Activated T-helper 1 cell treated with anti-CD3 and anti-CD28 coated beads, Interleukin-12 subunit alpha, Interleukin-12 subunit beta, Interleukin-2, Interleukin-4 antibody, amounts not matched to agents 30 ng/mL and 10 ng/mL and 1 ng/mL, durations not matched to agents 14 hours and 24 hours and 36 hours (primary cell): ENCODE results near the gene MGLL. TPM values are rescaled to one million over a fixed set of nuclear protein-coding genes. Genes with fewer than 3 reads are reported as not detected.

Experiments
- DNase-seq: peaks from one replicate; pipeline ENCODE4 v3.0.0; 2021; ENCODE audit warnings: low spot score
- H3K27ac Mint-ChIP-seq: one replicate; pipeline ENCODE4 v1.8.0; 2021; ENCODE audit warnings: mild to moderate bottlenecking, mixed read lengths
- H3K27me3 Mint-ChIP-seq: one replicate; pipeline ENCODE4 v1.8.0; 2022; ENCODE audit warnings: mild to moderate bottlenecking, moderate library complexity, mixed read lengths; ENCODE audit not compliant: insufficient read depth
- H3K36me3 Mint-ChIP-seq: one replicate; pipeline ENCODE4 v1.8.0; 2021; ENCODE audit warnings: low read depth, mixed read lengths
- H3K4me1 Mint-ChIP-seq: one replicate; pipeline ENCODE4 v1.8.0; 2021; ENCODE audit warnings: low read depth, mixed read lengths
- H3K4me3 Mint-ChIP-seq: one replicate; pipeline ENCODE4 v1.8.0; 2021; ENCODE audit warnings: mild to moderate bottlenecking, moderate library complexity, mixed read lengths
- H3K9me3 Mint-ChIP-seq: one replicate; pipeline ENCODE4 v1.8.0; 2021; ENCODE audit warnings: mixed read lengths
- intact Hi-C: fragments of 100-400 bp; cut with micrococcal nuclease; formaldehyde crosslinking; loops from one replicate; pipeline ENCODE4 v1.15.1; 2024
- total RNA-seq: library from RNA; stranded (reverse); gene quantifications from 2 replicates; pipeline ENCODE4 v1.2.3, GENCODE V29; 2022

MGLL gene
- total RNA-seq, 1 donor from 2014 or later = 2.2 TPM

DNA sequence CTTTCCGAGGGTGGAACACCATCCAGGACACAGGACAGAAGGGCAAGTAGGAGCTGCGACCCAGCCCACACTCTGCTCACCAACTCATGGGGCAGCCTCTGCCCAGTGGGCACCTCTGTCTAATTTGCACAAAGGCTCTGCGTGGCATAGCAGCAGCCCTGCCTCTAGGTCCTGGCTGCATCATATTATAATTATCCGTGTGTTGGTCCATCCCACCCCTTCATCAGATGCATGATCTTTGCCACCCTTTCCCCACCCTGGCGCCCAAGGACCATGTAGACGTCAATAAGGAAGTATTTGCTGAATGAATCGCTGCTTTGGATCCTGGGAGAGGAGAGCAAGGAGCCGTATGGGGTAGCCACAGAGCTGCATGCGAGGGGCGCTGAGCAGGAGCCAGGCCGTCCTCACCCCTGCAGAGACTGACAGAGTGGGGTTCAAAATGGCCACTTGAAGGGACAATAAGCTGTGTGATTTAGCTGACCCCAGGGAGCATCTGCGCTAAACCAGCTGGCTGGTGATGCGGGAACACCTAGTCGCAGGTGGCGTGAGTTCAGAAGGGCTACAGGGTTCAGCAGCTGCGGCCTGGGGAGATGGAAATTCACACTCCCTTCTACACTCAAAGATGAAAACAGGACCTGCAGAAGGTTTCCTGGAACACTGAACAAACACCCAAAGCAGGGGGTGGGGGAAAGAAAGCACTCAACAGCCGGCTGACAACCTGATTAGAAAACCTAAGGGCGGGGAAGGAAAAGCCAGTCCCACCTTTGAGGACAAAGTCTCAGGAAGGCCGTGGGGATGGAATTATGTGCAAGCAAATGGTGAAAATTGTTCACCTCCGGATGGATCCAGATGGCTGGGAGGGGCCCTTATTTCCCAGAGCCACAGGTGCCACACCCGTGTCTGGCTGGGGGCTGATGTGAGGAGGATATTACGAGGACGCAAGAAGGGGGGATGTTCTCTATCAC, 6.4 kb downstream of the MGLL start:
- no peaks in the 10 kb centered on the region for H3K9me3 Mint-ChIP-seq
- H3K27ac Mint-ChIP-seq = no peak overlapping the region
- no peaks in the 10 kb centered on the region for H3K4me1 Mint-ChIP-seq
- intact Hi-C loops = no loop called here
- no peak for DNase-seq
- H3K27me3 Mint-ChIP-seq = peaks cover 8% of the 10 kb centered on the region
- no peak overlapping the region for H3K4me3 Mint-ChIP-seq
- H3K36me3 Mint-ChIP-seq = no peaks in the 10 kb centered on the region

DNA sequence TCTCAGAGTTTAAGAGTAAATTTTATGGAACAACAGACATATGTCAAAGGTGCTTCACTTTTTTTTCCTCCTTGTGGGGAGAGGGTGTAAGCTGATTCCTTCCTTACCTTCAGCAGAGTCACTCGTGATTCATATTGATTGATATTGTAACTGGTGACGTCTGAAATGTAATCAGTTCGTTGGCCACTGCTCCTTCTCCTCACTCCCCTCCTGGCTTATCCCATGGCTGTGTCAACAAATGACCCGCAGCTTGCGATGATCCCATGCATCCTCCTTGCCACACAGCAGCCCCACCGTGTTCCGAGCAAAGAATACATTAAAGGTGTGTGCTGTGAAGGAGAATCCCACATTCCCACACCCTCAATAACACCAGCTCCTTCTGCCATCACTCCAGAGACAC, 7.3 kb downstream of the MGLL start:
- peaks cover 10% of the 10 kb centered on the region for H3K27me3 Mint-ChIP-seq
- H3K4me1 Mint-ChIP-seq = no peaks in the 10 kb centered on the region
- H3K27ac Mint-ChIP-seq = no peak overlapping the region
- H3K36me3 Mint-ChIP-seq = no peaks in the 10 kb centered on the region
- intact Hi-C loops = no loop called here
- no peak for DNase-seq
- no peaks in the 10 kb centered on the region for H3K9me3 Mint-ChIP-seq
- no peak overlapping the region for H3K4me3 Mint-ChIP-seq

DNA sequence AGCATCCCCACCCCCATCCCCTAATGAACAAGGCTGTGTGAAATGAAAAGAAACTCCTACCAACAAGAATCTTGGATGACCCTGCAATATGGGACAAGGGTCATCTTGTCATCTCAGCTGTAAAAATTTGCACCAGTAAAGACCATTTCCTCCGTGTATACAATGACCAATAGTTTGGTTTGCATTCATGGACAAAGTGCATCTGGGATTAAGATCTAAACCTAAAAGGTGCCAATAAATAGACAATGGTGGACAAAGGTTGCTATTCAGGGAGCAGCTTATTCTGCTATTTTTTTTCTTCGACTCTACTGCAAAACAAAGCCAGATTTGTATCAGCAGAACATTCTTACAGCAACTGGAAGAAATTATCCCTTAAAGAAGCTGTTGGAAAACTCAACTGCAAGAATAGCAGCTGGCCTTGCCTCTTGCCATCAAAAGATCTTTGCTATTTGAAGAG, 8.0 kb downstream of the MGLL start:
- no peaks in the 10 kb centered on the region for H3K4me1 Mint-ChIP-seq
- no peak overlapping the region for H3K27ac Mint-ChIP-seq
- no peaks in the 10 kb centered on the region for H3K9me3 Mint-ChIP-seq
- no peak overlapping the region for H3K4me3 Mint-ChIP-seq
- H3K27me3 Mint-ChIP-seq = peaks cover 10% of the 10 kb centered on the region
- no peaks in the 10 kb centered on the region for H3K36me3 Mint-ChIP-seq
- intact Hi-C loops = no loop called here
- no peak for DNase-seq

DNA sequence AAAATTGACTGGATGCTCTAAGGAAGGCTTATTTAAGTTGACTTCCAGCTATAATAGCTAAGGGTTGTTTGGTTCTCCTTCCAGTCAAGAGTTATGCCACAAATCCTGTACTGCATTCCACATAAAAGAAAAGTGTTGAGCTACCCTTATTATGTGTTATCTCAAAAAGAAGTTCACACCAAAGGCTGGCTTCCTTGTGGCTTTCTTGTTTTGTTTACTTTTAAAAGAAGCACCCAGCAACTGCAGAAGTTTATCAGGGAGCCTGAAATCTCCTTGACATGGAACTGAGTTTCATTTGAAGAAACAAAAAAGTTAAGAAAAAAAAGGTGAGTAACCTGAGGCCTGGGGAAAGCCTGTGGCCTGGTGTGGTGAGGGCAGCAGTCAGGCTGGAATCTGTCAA, 10.2 kb downstream of the MGLL start:
- Mint-ChIP-seq H3K36me3 (no peaks in the 10 kb centered on the region), H3K4me3 (no peak overlapping the region), H3K9me3 (no peaks in the 10 kb centered on the region), H3K27me3 (peaks cover 10% of the 10 kb centered on the region), H3K4me1 (peaks cover 9% of the 10 kb centered on the region), H3K27ac (no peak overlapping the region)
- DNase-seq = no peak
- intact Hi-C loops = no loop called here

DNA sequence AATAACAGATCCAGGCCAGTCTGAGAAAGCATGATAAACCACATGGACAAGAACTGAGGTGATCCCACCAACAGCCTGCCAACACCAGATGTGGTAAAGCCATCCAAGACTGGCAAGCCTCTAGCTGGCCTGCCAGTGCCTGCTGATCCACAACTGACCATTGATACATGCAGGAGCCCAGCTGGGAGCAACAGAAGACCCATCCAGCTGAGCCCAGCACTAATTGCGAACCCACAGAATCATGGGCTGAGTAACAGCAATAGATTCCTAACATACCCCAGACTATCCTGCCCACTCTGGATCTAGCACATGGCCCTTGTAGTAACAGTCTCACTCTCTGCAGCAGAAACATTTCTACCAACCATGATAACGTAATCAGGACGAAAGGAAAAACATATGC, 10.6 kb downstream of the MGLL start:
- H3K27ac Mint-ChIP-seq = no peak overlapping the region
- H3K27me3 Mint-ChIP-seq = peaks cover 10% of the 10 kb centered on the region
- no peak overlapping the region for H3K4me3 Mint-ChIP-seq
- no peaks in the 10 kb centered on the region for H3K9me3 Mint-ChIP-seq
- no peaks in the 10 kb centered on the region for H3K36me3 Mint-ChIP-seq
- DNase-seq = no peak
- H3K4me1 Mint-ChIP-seq = peaks cover 9% of the 10 kb centered on the region
- intact Hi-C loops = no loop called here

DNA sequence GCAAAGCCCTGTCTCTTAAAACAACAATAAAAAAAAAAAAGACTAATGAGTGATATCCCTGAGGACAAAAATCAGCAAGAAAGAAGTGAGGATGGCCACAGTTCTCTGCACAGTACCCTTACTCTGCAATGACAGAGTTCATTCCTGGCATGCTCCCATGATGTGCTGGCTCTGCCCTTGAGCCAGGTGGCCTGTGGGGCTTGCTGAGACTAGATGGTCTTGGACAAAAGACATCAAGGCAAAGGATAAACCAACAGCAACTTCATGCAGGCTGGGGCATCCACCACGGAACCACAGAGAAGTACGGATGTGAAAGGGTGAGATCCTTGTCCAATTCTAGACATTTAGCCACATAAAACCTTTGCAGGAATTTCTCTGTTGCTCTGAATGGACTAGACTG, 12.7 kb downstream of the MGLL start:
- no peak overlapping the region for H3K4me3 Mint-ChIP-seq
- peaks cover 10% of the 10 kb centered on the region for H3K27me3 Mint-ChIP-seq
- intact Hi-C loops = no loop called here
- no peak for DNase-seq
- peaks cover 9% of the 10 kb centered on the region for H3K4me1 Mint-ChIP-seq
- H3K9me3 Mint-ChIP-seq = no peaks in the 10 kb centered on the region
- no peaks in the 10 kb centered on the region for H3K36me3 Mint-ChIP-seq
- no peak overlapping the region for H3K27ac Mint-ChIP-seq

DNA sequence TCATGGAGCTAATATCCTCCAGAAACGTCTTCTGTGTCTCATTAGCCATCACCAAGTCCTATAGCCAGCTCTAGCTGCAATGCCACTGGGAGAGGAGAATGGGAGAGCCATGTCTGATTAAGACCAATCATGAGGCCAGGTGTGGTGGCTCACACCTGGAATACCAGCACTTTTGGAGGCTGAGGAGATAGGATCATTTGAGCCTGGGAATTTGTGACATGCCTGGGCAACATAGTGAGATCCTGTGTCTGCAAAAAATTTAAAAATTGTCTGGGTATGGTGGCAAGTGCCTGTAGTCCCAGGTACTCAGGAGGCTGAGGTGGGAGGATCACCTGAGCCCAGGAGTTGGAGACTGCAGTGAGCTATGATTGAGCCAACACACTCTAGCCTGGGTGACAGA, 13.1 kb downstream of the MGLL start:
- no peak overlapping the region for H3K4me3 Mint-ChIP-seq
- DNase-seq = no peak
- H3K27ac Mint-ChIP-seq = no peak overlapping the region
- peaks cover 10% of the 10 kb centered on the region for H3K27me3 Mint-ChIP-seq
- H3K36me3 Mint-ChIP-seq = no peaks in the 10 kb centered on the region
- intact Hi-C loops = no loop called here
- peaks cover 9% of the 10 kb centered on the region for H3K4me1 Mint-ChIP-seq
- no peaks in the 10 kb centered on the region for H3K9me3 Mint-ChIP-seq

DNA sequence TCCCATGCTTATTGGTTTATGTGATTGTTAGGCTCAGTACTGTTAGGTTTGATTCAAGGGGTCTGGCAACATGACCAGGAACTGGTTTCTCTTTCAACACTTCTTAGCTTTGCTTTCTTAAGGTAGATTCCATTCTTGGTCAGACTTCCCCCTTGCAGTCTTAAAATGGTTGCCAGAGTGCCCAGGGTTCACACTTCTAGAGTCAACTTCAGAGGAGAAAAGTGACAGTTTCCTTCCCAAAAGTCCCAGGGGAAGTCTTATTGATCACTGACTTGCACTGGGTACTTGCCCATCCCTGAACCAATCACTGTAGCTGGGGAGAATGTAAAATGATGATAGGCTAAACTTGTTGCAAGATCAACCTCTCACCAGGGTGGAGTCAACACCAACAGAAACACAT, 14.1 kb downstream of the MGLL start:
- no peak overlapping the region for H3K27ac Mint-ChIP-seq
- no peak overlapping the region for H3K4me3 Mint-ChIP-seq
- H3K9me3 Mint-ChIP-seq = no peaks in the 10 kb centered on the region
- intact Hi-C loops = no loop called here
- H3K36me3 Mint-ChIP-seq = no peaks in the 10 kb centered on the region
- H3K27me3 Mint-ChIP-seq = peaks cover 10% of the 10 kb centered on the region
- peaks cover 9% of the 10 kb centered on the region for H3K4me1 Mint-ChIP-seq
- DNase-seq = no peak

DNA sequence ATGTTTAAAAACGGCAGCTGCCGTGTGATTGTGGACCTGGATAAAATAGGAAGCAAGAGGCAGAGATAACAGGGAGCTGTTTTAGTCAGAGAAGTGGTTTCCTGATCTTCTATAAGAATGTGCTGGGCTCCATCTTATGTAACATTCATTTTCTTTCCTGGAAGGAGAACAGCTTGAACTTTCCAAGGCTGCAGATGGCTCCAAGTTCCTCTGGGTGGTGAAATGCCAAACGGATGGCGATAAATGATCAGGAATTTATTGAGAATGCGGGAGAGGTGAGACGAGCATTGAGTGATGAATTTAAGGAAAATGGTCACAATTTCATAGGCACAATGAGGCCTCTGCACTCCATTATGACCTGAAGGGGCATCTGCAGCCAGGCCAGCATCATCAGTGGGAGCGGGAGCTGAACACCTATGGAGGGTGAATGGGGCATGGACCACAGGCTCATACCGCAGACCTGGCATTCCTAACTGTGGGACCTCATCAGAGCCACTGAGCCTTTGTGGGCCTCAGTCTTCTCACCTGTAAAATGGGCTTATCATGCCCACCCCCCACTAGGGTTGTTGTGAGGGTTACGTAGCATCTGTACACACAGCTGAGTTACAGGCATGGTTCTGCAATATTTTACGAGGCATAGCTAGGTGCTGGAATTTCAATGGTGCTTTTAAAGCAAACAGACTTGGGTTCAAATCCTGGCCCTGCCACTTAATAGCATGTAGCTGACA, 17.1 kb downstream of the MGLL start:
- Mint-ChIP-seq H3K27ac (no peak overlapping the region), H3K4me3 (no peak overlapping the region)
- intact Hi-C loops = no loop called here

DNA sequence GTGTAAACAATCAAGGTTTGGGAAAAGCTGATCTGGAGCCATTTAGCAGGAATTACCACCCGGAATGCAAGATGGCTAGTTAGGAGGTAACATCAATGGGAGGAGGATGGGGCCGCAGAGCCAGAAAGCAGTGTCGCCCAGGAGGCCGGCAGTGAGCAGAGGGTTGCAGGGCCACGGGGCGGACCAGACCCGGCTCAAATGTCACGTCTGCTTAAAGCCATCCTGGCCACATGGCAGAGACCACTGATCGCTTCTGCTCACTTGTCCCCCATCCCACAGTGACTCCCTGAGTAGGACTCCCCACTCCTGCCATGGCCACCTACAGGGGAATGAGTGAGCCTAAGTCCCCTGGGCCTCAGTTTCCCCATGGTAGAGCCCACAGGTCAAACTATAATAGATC, 18.2 kb downstream of the MGLL start:
- no peak overlapping the region for H3K4me3 Mint-ChIP-seq
- H3K4me1 Mint-ChIP-seq = peaks cover 23% of the 10 kb centered on the region
- no peak for DNase-seq
- H3K36me3 Mint-ChIP-seq = peaks cover 2% of the 10 kb centered on the region
- intact Hi-C loops = no loop called here
- H3K27me3 Mint-ChIP-seq = no peaks in the 10 kb centered on the region
- no peaks in the 10 kb centered on the region for H3K9me3 Mint-ChIP-seq
- H3K27ac Mint-ChIP-seq = no peak overlapping the region

More for the DNA sequence above, 17.1 kb downstream of the MGLL start:
- DNase-seq = no peak
- Mint-ChIP-seq H3K27me3 (no peaks in the 10 kb centered on the region), H3K36me3 (peaks cover 2% of the 10 kb centered on the region), H3K9me3 (no peaks in the 10 kb centered on the region), H3K4me1 (peaks cover 17% of the 10 kb centered on the region)

DNA sequence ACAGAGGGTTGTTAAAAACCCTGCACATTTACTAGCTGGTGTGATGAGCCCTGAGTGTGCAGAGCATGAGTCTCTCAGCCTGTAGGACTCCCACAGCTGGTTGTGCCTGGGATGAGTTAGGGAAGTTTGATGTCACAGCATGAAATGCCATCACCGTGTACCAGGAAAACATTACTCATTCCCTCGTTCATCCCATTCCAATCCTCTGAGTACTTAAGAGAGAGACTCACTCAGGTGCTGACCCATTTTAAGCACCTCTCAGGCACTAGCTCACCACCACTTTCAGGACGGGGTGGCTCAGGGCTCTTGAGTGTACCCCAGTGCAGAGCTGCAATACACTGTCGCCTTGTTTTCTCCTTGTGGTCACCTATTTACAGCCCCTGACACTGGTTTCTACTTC, 18.7 kb downstream of the MGLL start:
- H3K4me3 Mint-ChIP-seq = no peak overlapping the region
- H3K27me3 Mint-ChIP-seq = no peaks in the 10 kb centered on the region
- DNase-seq = no peak
- no peak overlapping the region for H3K27ac Mint-ChIP-seq
- intact Hi-C loops = no loop called here
- peaks cover 2% of the 10 kb centered on the region for H3K36me3 Mint-ChIP-seq
- H3K4me1 Mint-ChIP-seq = peaks cover 21% of the 10 kb centered on the region
- no peaks in the 10 kb centered on the region for H3K9me3 Mint-ChIP-seq

DNA sequence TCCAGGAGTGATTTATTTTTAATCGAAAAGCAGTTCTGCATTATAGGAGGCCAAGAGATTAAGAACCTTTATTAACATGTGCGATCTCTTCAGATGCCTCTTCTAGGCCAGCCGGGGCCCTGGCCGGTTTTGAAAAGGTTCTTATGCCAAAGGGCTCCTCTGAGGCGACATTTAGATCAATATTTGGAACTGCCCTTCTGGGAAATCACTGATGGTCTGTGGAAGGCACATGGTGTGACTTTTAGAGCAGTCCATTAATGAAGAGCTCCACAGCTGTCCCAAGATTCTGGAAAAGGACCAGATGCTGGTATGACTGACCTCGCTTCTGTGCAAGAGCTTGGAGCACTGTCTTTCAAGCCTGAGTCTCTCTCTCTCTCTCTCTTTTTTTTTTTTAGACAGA, 19.7 kb downstream of the MGLL start:
- no peaks in the 10 kb centered on the region for H3K9me3 Mint-ChIP-seq
- H3K4me1 Mint-ChIP-seq = peaks cover 13% of the 10 kb centered on the region
- intact Hi-C loops = no loop called here
- H3K27me3 Mint-ChIP-seq = no peaks in the 10 kb centered on the region
- H3K36me3 Mint-ChIP-seq = peaks cover 2% of the 10 kb centered on the region
- no peak overlapping the region for H3K4me3 Mint-ChIP-seq
- DNase-seq = no peak
- no peak overlapping the region for H3K27ac Mint-ChIP-seq

DNA sequence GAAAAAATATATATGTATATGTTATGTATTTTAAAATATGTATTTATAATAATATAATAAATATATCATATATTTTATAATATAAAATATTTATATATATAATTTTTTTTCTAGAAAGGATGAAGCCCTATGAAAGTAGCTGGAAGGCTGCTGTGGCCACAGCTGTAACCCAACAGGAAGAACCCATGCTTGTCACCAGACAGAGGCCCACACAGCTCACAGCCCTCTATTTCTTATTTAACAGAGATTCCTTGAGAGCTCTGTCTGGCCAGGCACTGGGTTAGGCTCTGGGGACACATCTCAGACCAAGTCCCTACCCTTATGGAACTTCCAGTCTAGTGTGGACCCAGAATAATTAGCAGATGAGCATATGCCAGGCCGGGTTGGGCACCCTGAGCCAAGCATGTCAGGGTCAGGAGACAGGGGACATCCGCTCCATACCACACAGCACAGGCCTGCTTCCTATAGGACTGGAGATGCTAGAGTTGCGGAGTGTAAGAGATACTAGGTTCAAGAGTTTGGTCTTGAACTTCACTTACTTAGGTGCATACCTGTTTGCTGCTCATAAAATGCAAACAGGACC, 20.5 kb downstream of the MGLL start:
- Mint-ChIP-seq H3K4me1 (peaks cover 13% of the 10 kb centered on the region), H3K27ac (no peak overlapping the region), H3K36me3 (peaks cover 2% of the 10 kb centered on the region), H3K27me3 (no peaks in the 10 kb centered on the region), H3K4me3 (no peak overlapping the region), H3K9me3 (no peaks in the 10 kb centered on the region)
- intact Hi-C loops = no loop called here
- DNase-seq = no peak
